Fibroblast of skin of left quadriceps (primary cell): Measurements from ENCODE around the gene STN1.
A peak's percentile ranks its signal among the peaks of the same experiment; 100 is the strongest.

ENCODE experiments used
- DNase-seq, 2 experiments: peaks; one replicate each; pipeline ENCODE4 v3.0.0-alpha.2; 2013; ENCODE audit warnings: low read depth in 2 of 2

STN1 gene

GRCh38 chr10:103843854-103844570, 74.0 kb downstream of the STN1 start:
- peak; percentile 77 for DNase-seq

- DNase-seq, result no peak
Observed at GRCh38 chr10:103843045-103843444, 74.9 kb downstream of the STN1 start.

- no peak for DNase-seq
Observed at GRCh38 chr10:103842605-103843004, 75.4 kb downstream of the STN1 start.

GRCh38 chr10:103841519-103841918, 76.5 kb downstream of the STN1 start:
- no peak for DNase-seq

GRCh38 chr10:103840740-103841070, 77.3 kb downstream of the STN1 start:
- DNase-seq, result no peak

- no peak for DNase-seq
Observed at GRCh38 chr10:103839872-103840739, 77.9 kb downstream of the STN1 start.

- no peak for DNase-seq
Observed at GRCh38 chr10:103839519-103839871, 78.5 kb downstream of the STN1 start.

GRCh38 chr10:103838862-103839518, 79.0 kb downstream of the STN1 start:
- DNase-seq, result no peak

- DNase-seq, result no peak
Observed at GRCh38 chr10:103838070-103838395, 80.0 kb downstream of the STN1 start.

GRCh38 chr10:103837370-103838069, 80.5 kb downstream of the STN1 start:
- no peak for DNase-seq

GRCh38 chr10:103836861-103837260, 81.1 kb downstream of the STN1 start:
- DNase-seq, result no peak

GRCh38 chr10:103836273-103836672, 81.7 kb downstream of the STN1 start:
- DNase-seq, result no peak

GRCh38 chr10:103835096-103836050, 82.6 kb downstream of the STN1 start:
- peak in 1 of 2 experiments; percentile 49 for DNase-seq

GRCh38 chr10:103834436-103835095, 83.4 kb downstream of the STN1 start:
- DNase-seq, result no peak

GRCh38 chr10:103833731-103834365, 84.1 kb downstream of the STN1 start:
- DNase-seq, result no peak

GRCh38 chr10:103832806-103833205, 85.2 kb downstream of the STN1 start:
- no peak for DNase-seq
